Muscle of leg (tissue), 11 donors: ENCODE results near the gene HVCN1. TPM values are rescaled to one million over a fixed set of nuclear protein-coding genes. Genes with fewer than 3 reads are reported as not detected.
"Not testable (repeated sequence)": the region's sequence is repeated elsewhere in the genome, so short reads cannot be mapped to it uniquely, and the experiment has no call there.

ENCODE experiments used
- DNase-seq: peaks from one replicate; pipeline ENCODE4 v3.0.0; 2013
- H3K27ac ChIP-seq: one replicate; pipeline ENCODE4 v1.5.1; 2013; ENCODE audit warnings: mild to moderate bottlenecking, low read length, control low read depth
- H3K27me3 ChIP-seq: one replicate; pipeline ENCODE4 v1.6.1; 2013; ENCODE audit warnings: low read length; ENCODE audit not compliant: control insufficient read depth, insufficient read depth
- H3K36me3 ChIP-seq: one replicate; pipeline ENCODE4 v1.6.1; 2013; ENCODE audit warnings: low read length; ENCODE audit not compliant: control insufficient read depth, insufficient read depth
- H3K4me1 ChIP-seq: one replicate; pipeline ENCODE4 v1.6.1; 2013; ENCODE audit warnings: low read length; ENCODE audit not compliant: control insufficient read depth, insufficient read depth
- H3K4me3 ChIP-seq: one replicate; pipeline ENCODE4 v1.5.1; 2013; ENCODE audit warnings: low read length, control low read depth
- H3K9me3 ChIP-seq: replicated peaks from 2 replicates; pipeline ENCODE4 v1.6.1; 2013; ENCODE audit warnings: low read depth, low read length; ENCODE audit not compliant: control insufficient read depth
- WGBS: methylation state at CpG from one replicate; pipeline ENCODE4 v1.1.5; 2013; ENCODE audit warnings: missing lambda C conversion rate; ENCODE audit not compliant: insufficient coverage; 5-methylcytosine and 5-hydroxymethylcytosine counted together
- polyA plus RNA-seq, 8 donors: library from polyadenylated mRNA; unstranded; fragments of 120-200 nt; gene quantifications; one replicate each; pipeline versions ENCODE4 v1.2.1 to v1.2.3, GENCODE V29; 2013; ENCODE audit warnings: inconsistent platforms in 1 of 8, low replicate concordance in 1 of 8; ENCODE audit not compliant: insufficient read length in 8 of 8, insufficient read depth in 1 of 8
- total RNA-seq: library from RNA; stranded (reverse); fragments of 120-200 nt; gene quantifications from one replicate; pipeline ENCODE4 v1.2.4, GENCODE V29; 2013

Gene HVCN1
- total and polyA plus RNA-seq, 9 donors: 4.6 to 7.5 (median 5.8) TPM

GRCh38 chr12:110726028-110726427, 37.1 kb upstream of the HVCN1 start:
- H3K9me3 ChIP-seq: no peaks in the 10 kb centered on the region
- WGBS: 80% methylated on average over 1 of the region's 4 CpGs

GRCh38 chr12:110725267-110725666, 36.4 kb upstream of the HVCN1 start:
- 64% methylated on average over 4 of the region's 4 CpGs for WGBS
- DNase-seq: no peak
- H3K27me3 ChIP-seq: no peaks in the 10 kb centered on the region
- no peaks in the 10 kb centered on the region for H3K9me3 ChIP-seq
- no peak overlapping the region for H3K27ac ChIP-seq
- H3K4me1 ChIP-seq: no peaks in the 10 kb centered on the region
- peaks cover 68% of the 10 kb centered on the region for H3K36me3 ChIP-seq
- no peak overlapping the region for H3K4me3 ChIP-seq

More at GRCh38 chr12:110726028-110726427, 37.1 kb upstream of the HVCN1 start:
- H3K4me1 ChIP-seq: no peaks in the 10 kb centered on the region
- no peak for DNase-seq
- no peak overlapping the region for H3K27ac ChIP-seq
- H3K36me3 ChIP-seq: peaks cover 68% of the 10 kb centered on the region
- H3K27me3 ChIP-seq: no peaks in the 10 kb centered on the region
- no peak overlapping the region for H3K4me3 ChIP-seq

DNA sequence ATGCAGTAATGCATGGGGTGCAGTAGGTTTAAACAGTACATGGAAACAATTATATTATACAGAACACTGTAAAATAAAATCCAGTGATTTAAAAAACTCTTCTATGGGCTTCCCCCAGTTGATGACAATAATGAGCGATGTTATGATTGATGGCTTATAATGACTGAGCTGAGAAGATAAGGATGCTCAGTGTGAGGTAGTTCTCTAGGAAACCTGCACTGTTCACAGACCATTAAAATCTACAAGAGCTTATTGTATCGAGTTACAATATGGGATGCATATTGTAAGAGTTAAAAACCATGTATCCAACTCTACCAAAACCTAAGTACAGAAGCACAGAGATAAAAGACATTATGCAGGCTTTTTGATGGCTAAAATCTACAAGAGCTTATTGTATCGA, 34.0 kb upstream of the HVCN1 start:
- no CpG with 5 or more reads among the region's 3 CpGs for WGBS
- not testable (repeated sequence) for H3K4me1 ChIP-seq, H3K4me3 ChIP-seq, H3K27me3 ChIP-seq, H3K27ac ChIP-seq, DNase-seq, H3K9me3 ChIP-seq
- peaks cover 67% of the 10 kb centered on the region for H3K36me3 ChIP-seq

- peaks cover 61% of the 10 kb centered on the region for H3K36me3 ChIP-seq
- H3K27me3 ChIP-seq: no peaks in the 10 kb centered on the region
- H3K27ac ChIP-seq: no peak overlapping the region
- H3K4me1 ChIP-seq: no peaks in the 10 kb centered on the region
- H3K9me3 ChIP-seq: no peaks in the 10 kb centered on the region
- DNase-seq: no peak
- H3K4me3 ChIP-seq: no peak overlapping the region
Observed at GRCh38 chr12:110721570-110721969, 32.7 kb upstream of the HVCN1 start.

DNA sequence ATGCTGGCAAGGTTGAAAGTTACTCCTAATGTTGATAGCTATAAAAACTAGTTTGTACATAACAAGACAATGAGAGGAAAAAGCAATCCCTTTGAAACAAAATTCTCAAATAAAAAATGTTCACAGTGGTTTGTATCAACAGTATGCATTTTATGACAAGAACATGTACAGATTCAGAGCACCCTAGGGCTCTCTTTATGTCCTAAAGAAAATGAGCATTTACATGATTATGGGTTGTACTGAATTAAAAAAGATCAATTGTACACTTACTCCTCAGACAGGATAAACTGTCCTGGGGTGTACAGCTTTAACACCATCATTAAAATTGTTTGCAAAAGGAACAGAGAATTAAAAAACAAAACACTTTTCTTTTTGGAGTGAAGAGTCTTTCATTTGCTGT, 31.6 kb upstream of the HVCN1 start:
- DNase-seq: no peak
- H3K4me3 ChIP-seq: no peak overlapping the region
- H3K4me1 ChIP-seq: no peaks in the 10 kb centered on the region
- H3K9me3 ChIP-seq: no peaks in the 10 kb centered on the region
- no peaks in the 10 kb centered on the region for H3K27me3 ChIP-seq
- H3K27ac ChIP-seq: no peak overlapping the region
- H3K36me3 ChIP-seq: peaks cover 51% of the 10 kb centered on the region

GRCh38 chr12:110718222-110718908, 29.4 kb upstream of the HVCN1 start:
- no peaks in the 10 kb centered on the region for H3K27me3 ChIP-seq
- no peaks in the 10 kb centered on the region for H3K9me3 ChIP-seq
- DNase-seq: no peak
- H3K36me3 ChIP-seq: peaks cover 33% of the 10 kb centered on the region
- 96% methylated on average over 6 of the region's 7 CpGs for WGBS
- H3K27ac ChIP-seq: no peak overlapping the region
- H3K4me1 ChIP-seq: no peaks in the 10 kb centered on the region
- H3K4me3 ChIP-seq: no peak overlapping the region

DNA sequence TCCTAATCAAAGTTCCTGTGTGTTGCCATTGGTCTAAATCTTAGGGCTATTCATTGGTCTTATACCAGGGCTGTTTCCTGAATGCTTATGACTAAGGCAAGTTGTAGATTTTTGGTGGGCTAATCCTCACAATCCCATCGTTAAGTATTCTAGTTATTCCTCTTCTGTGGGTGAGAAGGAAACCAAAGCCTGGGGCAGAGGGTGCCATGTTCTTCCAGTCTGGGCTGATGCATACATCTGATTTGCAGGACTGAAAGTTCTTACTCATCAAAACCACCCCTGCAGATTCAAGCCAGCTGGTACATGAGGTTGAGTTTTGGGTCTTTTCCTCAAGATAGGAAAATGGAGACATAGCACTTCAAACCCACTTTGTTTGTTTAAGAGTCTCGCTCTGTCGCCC, 28.1 kb upstream of the HVCN1 start:
- peaks cover 29% of the 10 kb centered on the region for H3K36me3 ChIP-seq

DNA sequence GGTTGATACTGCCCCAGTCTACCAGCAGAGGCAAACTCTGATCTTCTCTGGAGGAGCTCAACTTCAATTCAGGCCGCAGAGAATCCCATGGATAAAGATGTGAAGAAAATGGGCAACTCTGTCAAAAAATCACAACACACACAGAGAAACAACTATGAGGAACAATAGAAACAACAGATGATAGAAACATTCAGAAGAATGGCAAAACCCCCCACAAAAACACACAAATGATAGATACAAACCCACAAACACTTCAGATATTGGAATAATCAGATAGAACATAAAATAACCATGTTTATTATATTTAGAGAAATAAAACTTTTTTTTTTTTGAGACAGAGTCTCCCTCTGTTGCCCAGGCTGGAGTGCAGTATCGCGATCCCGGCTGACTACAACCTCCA, 20.0 kb upstream of the HVCN1 start:
- H3K9me3 ChIP-seq: no peaks in the 10 kb centered on the region
- no CpG with 5 or more reads among the region's 4 CpGs for WGBS
- no peaks in the 10 kb centered on the region for H3K27me3 ChIP-seq
- no peaks in the 10 kb centered on the region for H3K4me1 ChIP-seq
- no peak for DNase-seq
- H3K36me3 ChIP-seq: no peaks in the 10 kb centered on the region
- no peak overlapping the region for H3K27ac ChIP-seq
- H3K4me3 ChIP-seq: no peak overlapping the region

More for the DNA sequence above, 28.1 kb upstream of the HVCN1 start:
- Histone ChIP-seq H3K4me1 (no peaks in the 10 kb centered on the region), H3K27ac (no peak overlapping the region), H3K9me3 (no peaks in the 10 kb centered on the region), H3K27me3 (no peaks in the 10 kb centered on the region), H3K4me3 (no peak overlapping the region)
- 100% methylated on average over 2 of the region's 3 CpGs for WGBS
- no peak for DNase-seq

- Histone ChIP-seq H3K9me3 (no peaks in the 10 kb centered on the region), H3K27ac (no peak overlapping the region)
Observed at GRCh38 chr12:110705309-110705708, 16.4 kb upstream of the HVCN1 start.

GRCh38 chr12:110704750-110705149, 15.8 kb upstream of the HVCN1 start:
- H3K4me3 ChIP-seq: no peak overlapping the region
- H3K27me3 ChIP-seq: no peaks in the 10 kb centered on the region
- H3K4me1 ChIP-seq: no peaks in the 10 kb centered on the region
- DNase-seq: no peak
- no peak overlapping the region for H3K27ac ChIP-seq
- H3K9me3 ChIP-seq: no peaks in the 10 kb centered on the region
- WGBS: 42% methylated on average over 2 of the region's 5 CpGs
- H3K36me3 ChIP-seq: no peaks in the 10 kb centered on the region

More at GRCh38 chr12:110705309-110705708, 16.4 kb upstream of the HVCN1 start:
- WGBS: no CpG with 5 or more reads among the region's 3 CpGs
- Histone ChIP-seq H3K4me3 (no peak overlapping the region), H3K27me3 (no peaks in the 10 kb centered on the region), H3K36me3 (no peaks in the 10 kb centered on the region), H3K4me1 (no peaks in the 10 kb centered on the region)
- DNase-seq: no peak

GRCh38 chr12:110704231-110704630, 15.3 kb upstream of the HVCN1 start:
- Histone ChIP-seq H3K4me1 (no peaks in the 10 kb centered on the region), H3K9me3 (no peaks in the 10 kb centered on the region), H3K36me3 (no peaks in the 10 kb centered on the region), H3K27me3 (no peaks in the 10 kb centered on the region), H3K27ac (no peak overlapping the region), H3K4me3 (no peak overlapping the region)
- no peak for DNase-seq
- 90% methylated on average over 2 of the region's 5 CpGs for WGBS
